22Rv1 (cell line): ENCODE results near the gene DOK3.

ENCODE experiments used
- CTCF ChIP-seq: fragments of 450-650 bp; IDR thresholded peaks from 2 replicates; pipeline ENCODE4 v1.5.1; 2017; ENCODE audit warnings: mild to moderate bottlenecking
- ZFX ChIP-seq: fragments of 450-650 bp; IDR thresholded peaks from 2 replicates; pipeline ENCODE4 v1.6.1; 2017; ENCODE audit warnings: antibody characterized with exemption, borderline replicate concordance

GRCh38 chr5:177482359-177482795 lies 27.2 kb downstream of the DOK3 start:
- no peak for TF ChIP-seq CTCF
- no peak for TF ChIP-seq ZFX
